AG09309 (cell line): ENCODE results near the gene MAP2K3.
"Not testable (repeated sequence)": the region's sequence is repeated elsewhere in the genome, so short reads cannot be mapped to it uniquely, and the experiment has no call there.

ENCODE experiments used
- DNase-seq: peaks from one replicate; pipeline ENCODE4 v3.0.0-alpha.2; 2010; ENCODE audit warnings: low read depth
- H3K4me3 ChIP-seq: 2 replicates; pipeline ENCODE4 v1.5.1; 2011; ENCODE audit warnings: mild to moderate bottlenecking, low read depth, low read length, moderate library complexity; ENCODE audit not compliant: control insufficient read depth
- CTCF ChIP-seq: IDR thresholded peaks from 2 replicates; pipeline ENCODE4 v1.5.1; 2011; ENCODE audit warnings: mild to moderate bottlenecking, low read depth, low read length, inconsistent platforms; ENCODE audit not compliant: insufficient read depth, control insufficient read depth; ENCODE audit errors: missing control alignments

Gene MAP2K3

GRCh38 chr17:21323257-21324111 lies 39.0 kb downstream of the MAP2K3 start:
- DNase-seq: not testable (repeated sequence)
- peak overlapping the region; percentile 47 for H3K4me3 ChIP-seq

- DNase-seq, H3K4me3 ChIP-seq: not testable (repeated sequence)
Measured at GRCh38 chr17:21324741-21325140, 40.2 kb downstream of the MAP2K3 start.

GRCh38 chr17:21327921-21328320 lies 43.4 kb downstream of the MAP2K3 start:
- DNase-seq, H3K4me3 ChIP-seq: not testable (repeated sequence)

GRCh38 chr17:21328778-21329177 lies 44.3 kb downstream of the MAP2K3 start:
- H3K4me3 ChIP-seq, DNase-seq: not testable (repeated sequence)

GRCh38 chr17:21330436-21331160 lies 46.1 kb downstream of the MAP2K3 start:
- DNase-seq: no peak
- no peak overlapping the region for H3K4me3 ChIP-seq
- TF ChIP-seq CTCF: no peak

DNA sequence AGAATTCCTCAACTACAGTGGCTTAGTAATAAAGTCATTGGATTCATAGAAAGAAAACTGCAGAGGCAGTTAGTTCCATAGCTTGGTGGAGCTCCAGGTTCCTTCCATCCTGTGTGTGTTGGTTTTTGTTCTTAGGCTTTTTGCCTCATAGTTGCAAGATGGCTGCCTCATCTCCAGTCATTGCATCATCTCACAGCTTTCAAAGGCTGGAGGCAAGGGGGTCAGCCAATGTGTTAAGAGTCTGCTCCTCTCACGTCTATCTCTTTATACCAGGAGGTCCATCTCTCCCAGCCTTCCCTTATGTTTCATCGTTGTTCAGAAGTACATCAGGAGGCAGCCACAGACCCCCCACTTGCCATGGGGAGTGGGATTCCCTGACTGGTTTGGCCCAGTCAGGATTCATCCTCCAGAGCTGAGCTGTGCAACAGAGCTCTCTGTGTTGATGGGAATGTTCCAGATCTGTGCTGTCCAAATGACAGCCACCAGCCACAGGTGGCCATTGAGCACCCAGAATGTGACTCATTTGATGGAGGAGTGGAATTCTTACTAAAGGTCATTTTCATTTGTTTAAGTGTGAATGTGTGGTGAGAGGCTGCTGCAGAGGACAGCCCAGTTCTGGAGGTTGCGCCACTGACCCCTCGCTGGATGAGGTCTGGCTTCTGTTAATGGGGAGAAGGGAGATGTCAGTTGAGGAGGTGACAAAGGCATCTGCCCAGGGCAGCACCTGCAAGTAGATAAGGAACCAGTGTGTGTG lies 52.2 kb downstream of the MAP2K3 start:
- H3K4me3 ChIP-seq, DNase-seq: not testable (repeated sequence)

- DNase-seq, H3K4me3 ChIP-seq: not testable (repeated sequence)
Measured at GRCh38 chr17:21337981-21338625, 53.6 kb downstream of the MAP2K3 start.

- no peak for TF ChIP-seq CTCF
- H3K4me3 ChIP-seq: no peak overlapping the region
- no peak for DNase-seq
Measured at GRCh38 chr17:21339011-21339410, 54.5 kb downstream of the MAP2K3 start.

DNA sequence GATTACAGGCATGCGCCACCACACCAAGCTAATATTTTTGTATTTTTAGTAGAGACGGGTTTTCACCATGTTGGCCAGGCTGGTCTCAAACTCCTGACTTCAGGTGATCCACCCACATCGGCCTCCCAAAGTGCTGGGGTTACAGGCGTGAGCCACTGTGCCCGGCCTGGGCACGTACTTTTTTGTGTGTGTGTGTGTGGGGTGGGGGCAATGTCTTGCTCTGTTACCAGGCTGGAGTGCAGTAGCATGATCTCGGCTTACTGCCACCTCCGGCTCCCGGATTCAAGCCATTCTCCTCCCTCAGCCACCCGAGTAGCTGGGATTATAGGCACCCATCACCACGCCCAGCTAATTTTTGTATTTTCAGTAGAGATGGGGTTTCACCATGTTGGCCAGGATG lies 55.1 kb downstream of the MAP2K3 start:
- not testable (repeated sequence) for H3K4me3 ChIP-seq, DNase-seq

DNA sequence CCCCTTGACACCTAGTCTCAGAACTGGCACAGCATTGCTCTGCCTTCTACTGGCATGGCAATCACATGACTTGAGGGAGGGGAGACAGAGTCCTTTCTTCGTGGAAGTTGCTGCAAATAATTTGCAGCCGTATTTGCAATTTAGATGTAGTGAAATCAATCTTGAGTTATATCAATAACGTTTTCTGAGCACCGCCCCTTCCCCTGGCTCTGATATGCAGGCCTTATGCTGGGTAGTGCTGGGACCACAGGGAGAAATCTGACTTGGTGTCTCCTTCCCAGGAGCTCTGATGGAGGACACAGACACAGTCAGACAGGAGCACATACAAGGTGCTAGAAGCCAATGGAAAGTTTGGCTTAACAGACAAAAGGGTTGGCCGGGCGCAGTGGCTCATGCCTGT lies 55.9 kb downstream of the MAP2K3 start:
- DNase-seq, H3K4me3 ChIP-seq: not testable (repeated sequence)

GRCh38 chr17:21341279-21341678 lies 56.8 kb downstream of the MAP2K3 start:
- H3K4me3 ChIP-seq, DNase-seq: not testable (repeated sequence)

DNA sequence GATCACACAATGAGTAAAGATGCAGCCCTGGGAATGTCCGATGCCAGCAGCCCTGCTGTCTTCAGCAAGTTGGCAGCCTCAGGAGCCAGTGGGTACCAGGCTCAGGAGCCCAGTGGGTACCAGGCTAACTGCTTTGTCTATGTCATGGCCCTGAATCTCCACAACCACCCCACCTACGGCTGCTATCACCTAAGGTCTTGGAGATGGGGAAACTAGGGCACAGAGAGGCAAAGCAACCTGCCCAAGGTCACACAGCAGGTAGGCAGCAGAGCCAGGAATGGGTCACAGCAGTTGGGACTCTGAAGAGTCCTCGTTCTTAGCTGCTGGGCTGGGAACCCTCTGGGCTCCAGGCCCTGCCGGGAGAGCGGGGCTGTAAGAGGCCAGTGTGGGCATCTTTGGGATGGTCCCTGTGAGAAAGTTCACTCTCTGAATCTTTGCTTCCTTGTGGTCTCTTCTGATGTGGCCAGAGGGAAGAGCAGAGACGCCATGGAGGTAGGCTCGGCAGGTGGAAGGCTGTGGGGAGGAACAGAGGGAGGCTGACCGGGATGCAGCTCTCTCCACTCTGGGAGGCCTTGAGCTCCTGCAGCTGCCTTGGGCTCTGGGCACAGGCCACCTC lies 57.5 kb downstream of the MAP2K3 start:
- DNase-seq, H3K4me3 ChIP-seq: not testable (repeated sequence)

DNA sequence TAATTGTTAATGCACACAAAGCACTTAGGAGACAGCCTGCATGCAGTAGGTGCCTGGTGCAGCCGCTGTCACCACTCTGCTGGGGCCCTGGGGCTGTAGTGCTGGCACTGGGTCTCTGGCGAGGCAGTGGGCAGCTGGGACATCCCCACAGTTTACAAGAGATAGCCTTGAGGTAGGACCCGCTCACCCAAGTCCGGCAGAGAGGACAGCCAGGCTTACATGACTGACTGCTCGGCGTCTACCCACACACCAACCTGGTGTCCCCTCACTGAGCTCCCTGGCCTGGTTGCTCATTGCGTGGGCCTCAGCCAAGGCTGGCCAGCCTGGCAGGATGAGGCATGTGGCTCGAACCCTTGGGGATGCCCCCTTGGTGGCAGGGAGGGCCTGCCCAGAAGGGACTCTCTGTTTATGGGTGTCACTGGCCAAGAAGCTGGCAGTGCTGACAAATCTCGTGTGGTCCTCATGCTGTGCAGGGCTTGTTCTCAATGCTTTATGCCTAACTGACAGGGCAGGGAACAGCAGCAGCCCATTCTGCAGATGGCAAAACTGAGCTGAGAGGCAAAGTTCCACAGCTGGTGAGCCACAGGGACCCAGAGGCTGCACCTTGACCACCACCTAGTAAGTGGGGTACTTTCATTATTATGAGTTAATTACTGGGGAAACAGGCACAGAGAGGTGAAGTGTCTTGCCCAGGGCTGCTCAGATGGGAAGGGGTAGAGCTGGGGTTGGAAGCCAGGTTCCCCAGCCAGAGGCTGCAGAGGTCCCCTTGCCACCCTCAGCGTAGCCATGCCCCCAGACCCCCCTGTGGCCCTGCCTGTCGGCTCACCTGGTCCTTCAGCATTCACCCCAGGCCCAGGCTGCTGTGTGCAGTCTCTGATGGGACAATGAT lies 58.8 kb downstream of the MAP2K3 start:
- not testable (repeated sequence) for H3K4me3 ChIP-seq, DNase-seq

GRCh38 chr17:21344801-21345200 lies 60.3 kb downstream of the MAP2K3 start:
- not testable (repeated sequence) for DNase-seq, H3K4me3 ChIP-seq
